Stimulated activated effector memory CD8-positive, alpha-beta T cell treated with anti-CD3 and anti-CD28 coated beads, Interleukin-12 subunit alpha, Interleukin-12 subunit beta, amount 100 ng/mL, for 72 hours (primary cell): ENCODE measurements around the gene IFITM1.
"Not testable (repeated sequence)": the region's sequence is repeated elsewhere in the genome, so short reads cannot be mapped to it uniquely, and the experiment has no call there.

ENCODE experiments used
- ATAC-seq: fragments of 150-1000 bp; cut with Tn5 transposase; 2 replicates; pipeline ENCODE4 v1.10.0; 2021
- DNase-seq, 2 donors: peaks; one replicate each; pipeline ENCODE4 v3.0.0; 2021 to 2022; ENCODE audit warnings: low spot score in 2 of 2
- H3K27ac Mint-ChIP-seq: one replicate; pipeline ENCODE4 v1.8.0; 2022; ENCODE audit warnings: mild to moderate bottlenecking, mixed read lengths
- H3K36me3 Mint-ChIP-seq: one replicate; pipeline ENCODE4 v1.8.0; 2022; ENCODE audit warnings: mild to moderate bottlenecking, mixed read lengths
- H3K4me1 Mint-ChIP-seq: one replicate; pipeline ENCODE4 v1.8.0; 2022; ENCODE audit warnings: mixed read lengths
- H3K4me3 Mint-ChIP-seq: one replicate; pipeline ENCODE4 v1.8.0; 2022; ENCODE audit warnings: mild to moderate bottlenecking, mixed read lengths
- H3K9me3 Mint-ChIP-seq: one replicate; pipeline ENCODE4 v1.8.0; 2022; ENCODE audit warnings: mixed read lengths

Gene IFITM1

GRCh38 chr11:308740-309665 lies 4.8 kb upstream of the IFITM1 start:
- Mint-ChIP-seq H3K4me3 (peak overlapping the region; percentile 90), H3K36me3 (peaks cover 30% of the 10 kb centered on the region), H3K27ac (peak overlapping the region; percentile 90), H3K4me1 (peaks cover 55% of the 10 kb centered on the region)
- DNase-seq, H3K9me3 Mint-ChIP-seq: not testable (repeated sequence)
- peak; percentile 14 for ATAC-seq

DNA sequence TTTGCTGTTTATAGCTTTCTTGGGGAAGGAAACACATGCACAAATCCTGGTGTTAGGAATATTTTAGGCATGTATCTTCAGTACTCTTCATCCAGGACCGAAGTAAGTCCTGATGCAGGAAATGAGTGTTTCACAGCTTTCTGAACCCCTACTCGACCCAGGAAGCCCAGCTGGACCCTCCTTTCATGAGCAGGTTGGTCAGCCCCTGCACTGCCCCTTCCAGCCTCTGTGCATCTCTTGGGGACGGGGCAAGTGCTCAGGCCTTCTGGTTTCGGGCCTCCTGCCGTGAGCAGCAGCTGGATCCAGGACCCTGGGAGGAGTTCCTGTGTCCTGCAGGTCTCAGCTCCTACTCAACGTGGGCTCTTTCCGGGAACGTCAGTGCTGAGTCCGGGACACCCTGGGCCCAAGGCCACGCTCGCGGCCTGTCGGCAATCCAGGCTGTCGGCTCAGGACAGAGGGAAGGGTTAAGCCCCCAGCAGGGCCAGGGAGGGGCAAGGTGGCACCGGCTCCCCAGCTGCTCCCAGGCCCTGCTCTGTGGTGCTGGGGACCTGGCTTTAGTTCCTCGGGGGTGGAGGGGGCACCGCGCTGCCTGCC lies 3.8 kb upstream of the IFITM1 start:
- not testable (repeated sequence) for DNase-seq, ATAC-seq, H3K9me3 Mint-ChIP-seq
- peak overlapping the region; percentile 90 for H3K27ac Mint-ChIP-seq
- H3K4me1 Mint-ChIP-seq = peaks cover 63% of the 10 kb centered on the region
- peak overlapping the region; percentile 90 for H3K4me3 Mint-ChIP-seq
- H3K36me3 Mint-ChIP-seq = peaks cover 36% of the 10 kb centered on the region

GRCh38 chr11:311013-311748 lies 2.7 kb upstream of the IFITM1 start:
- peak; percentile 27 for ATAC-seq
- not testable (repeated sequence) for H3K9me3 Mint-ChIP-seq, DNase-seq
- H3K4me1 Mint-ChIP-seq = peaks cover 56% of the 10 kb centered on the region
- H3K27ac Mint-ChIP-seq = peak overlapping the region; percentile 96
- H3K4me3 Mint-ChIP-seq = peak overlapping the region; percentile 83
- peaks cover 38% of the 10 kb centered on the region for H3K36me3 Mint-ChIP-seq

- ATAC-seq = peak; percentile 34
- Mint-ChIP-seq H3K4me1 (peaks cover 67% of the 10 kb centered on the region), H3K4me3 (peak overlapping the region; percentile 83), H3K27ac (peak overlapping the region; percentile 96), H3K36me3 (peaks cover 47% of the 10 kb centered on the region), H3K9me3 (no peaks in the 10 kb centered on the region)
- DNase-seq = no peak
These were observed 1.6 kb upstream of the IFITM1 start for GRCh38 chr11:312092-312816.

GRCh38 chr11:313304-313786 lies 495 bp upstream of the IFITM1 start:
- H3K36me3 Mint-ChIP-seq = peaks cover 49% of the 10 kb centered on the region
- H3K4me1 Mint-ChIP-seq = peaks cover 66% of the 10 kb centered on the region

DNA sequence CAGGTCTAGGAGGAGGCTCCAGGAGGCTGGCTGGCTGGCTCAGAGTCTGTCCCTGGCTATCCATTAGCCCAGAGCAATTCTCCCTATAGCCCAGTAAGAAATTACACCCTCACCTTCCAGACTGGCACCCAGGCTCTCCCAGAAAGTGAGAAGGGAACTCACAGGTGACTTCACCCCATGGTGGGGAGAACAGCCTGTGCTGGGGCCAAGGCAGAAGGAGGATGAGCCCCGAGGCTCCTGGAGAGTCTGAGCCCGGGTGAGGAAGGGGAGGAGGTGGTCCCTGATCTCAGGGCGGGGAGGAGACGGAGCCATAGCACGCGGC lies 675 bp downstream of the IFITM1 start:
- Mint-ChIP-seq H3K4me3 (peak overlapping the region; percentile 83), H3K4me1 (peaks cover 58% of the 10 kb centered on the region), H3K36me3 (peaks cover 38% of the 10 kb centered on the region), H3K27ac (peak overlapping the region; percentile 96)
- peak; percentile 1 for ATAC-seq
- DNase-seq, H3K9me3 Mint-ChIP-seq: not testable (repeated sequence)

More at GRCh38 chr11:313304-313786, 495 bp upstream of the IFITM1 start:
- H3K4me3 Mint-ChIP-seq = peak overlapping the region; percentile 83
- no peaks in the 10 kb centered on the region for H3K9me3 Mint-ChIP-seq
- DNase-seq (no peak), ATAC-seq (no peak)
- H3K27ac Mint-ChIP-seq = peak overlapping the region; percentile 96

DNA sequence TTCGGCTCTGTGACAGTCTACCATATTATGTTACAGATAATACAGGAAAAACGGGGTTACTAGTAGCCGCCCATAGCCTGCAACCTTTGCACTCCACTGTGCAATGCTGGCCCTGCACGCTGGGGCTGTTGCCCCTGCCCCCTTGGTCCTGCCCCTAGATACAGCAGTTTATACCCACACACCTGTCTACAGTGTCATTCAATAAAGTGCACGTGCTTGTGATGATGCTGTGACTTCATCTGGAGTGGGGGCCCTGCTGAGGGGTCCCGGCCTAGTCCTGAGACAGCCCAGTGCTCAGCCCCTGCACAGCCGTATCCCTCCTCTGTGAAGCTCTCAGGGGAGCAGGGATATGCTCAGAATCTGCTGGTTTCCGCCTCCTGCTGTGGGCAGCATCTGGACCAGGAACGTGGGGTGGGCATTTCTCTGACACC lies 1.2 kb downstream of the IFITM1 start:
- ATAC-seq = no peak
- DNase-seq = no peak
- peak overlapping the region; percentile 96 for H3K27ac Mint-ChIP-seq
- peak overlapping the region; percentile 83 for H3K4me3 Mint-ChIP-seq
- no peaks in the 10 kb centered on the region for H3K9me3 Mint-ChIP-seq
- peaks cover 60% of the 10 kb centered on the region for H3K4me1 Mint-ChIP-seq
- H3K36me3 Mint-ChIP-seq = peaks cover 33% of the 10 kb centered on the region

DNA sequence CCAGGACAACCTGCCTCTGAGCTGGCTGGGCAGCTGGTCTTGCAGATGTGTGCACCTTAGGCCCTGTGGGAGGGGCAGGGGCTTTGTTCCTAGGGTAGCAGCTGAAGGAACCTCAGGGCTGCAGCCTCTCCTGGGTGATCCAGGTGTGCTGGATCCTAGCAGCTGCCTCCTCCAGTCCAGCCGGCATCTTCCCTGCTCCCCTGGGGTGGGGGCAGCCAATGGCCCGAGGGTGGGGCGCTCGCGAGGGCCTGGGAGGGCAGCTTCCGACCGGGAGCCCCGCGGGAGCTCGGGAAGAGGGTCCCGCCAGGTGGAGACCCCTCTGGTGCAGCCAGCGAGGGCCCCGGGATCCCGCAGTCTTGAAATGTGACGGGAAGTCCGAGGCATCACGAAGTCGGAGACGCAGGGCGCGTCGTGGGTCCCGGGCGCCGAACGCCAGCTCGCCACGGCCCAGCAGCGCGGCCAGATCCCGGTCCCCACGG lies 1.7 kb downstream of the IFITM1 start:
- H3K4me3 Mint-ChIP-seq = peak overlapping the region; percentile 83
- H3K4me1 Mint-ChIP-seq = peaks cover 64% of the 10 kb centered on the region
- DNase-seq (no peak), ATAC-seq (no peak)
- peaks cover 33% of the 10 kb centered on the region for H3K36me3 Mint-ChIP-seq
- H3K27ac Mint-ChIP-seq = peak overlapping the region; percentile 96
- no peaks in the 10 kb centered on the region for H3K9me3 Mint-ChIP-seq

DNA sequence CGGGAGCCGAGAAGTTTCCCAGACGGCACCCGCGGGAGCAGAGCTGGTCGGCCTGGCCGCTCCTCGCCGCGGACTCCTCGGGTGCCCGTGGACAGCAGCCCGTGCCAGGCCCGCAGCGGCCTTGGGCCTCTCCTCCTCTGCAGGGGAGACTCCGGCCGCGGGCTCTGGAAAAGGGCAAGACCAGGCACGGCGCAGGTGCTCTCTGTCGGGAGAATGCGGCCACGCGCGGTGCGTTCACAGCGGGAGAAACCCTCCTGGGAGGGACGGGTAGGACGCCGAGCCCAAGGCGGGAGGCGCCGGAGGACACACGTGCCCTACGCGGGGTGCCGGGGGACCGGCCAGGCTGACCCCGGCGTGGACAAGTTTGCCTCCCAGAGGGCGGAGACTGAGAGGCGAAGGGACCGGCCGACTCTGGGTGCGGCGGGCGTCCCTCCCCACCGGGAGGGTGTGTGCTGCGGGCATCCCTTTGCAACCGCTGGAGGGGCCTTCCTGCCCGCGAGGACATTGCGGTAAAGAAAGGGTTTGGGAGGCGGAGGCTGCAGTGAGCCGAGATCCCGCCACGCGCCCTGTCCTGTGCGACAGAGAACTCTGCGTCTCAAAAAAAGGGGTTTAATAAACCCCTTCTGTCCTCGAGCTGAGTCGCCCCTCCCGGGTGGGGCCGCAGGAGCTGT lies 2.3 kb downstream of the IFITM1 start:
- H3K27ac Mint-ChIP-seq = peak overlapping the region; percentile 96
- peaks cover 67% of the 10 kb centered on the region for H3K4me1 Mint-ChIP-seq
- H3K9me3 Mint-ChIP-seq = no peaks in the 10 kb centered on the region
- peaks cover 33% of the 10 kb centered on the region for H3K36me3 Mint-ChIP-seq
- ATAC-seq (no peak), DNase-seq (no peak)
- peak overlapping the region; percentile 83 for H3K4me3 Mint-ChIP-seq

- no peaks in the 10 kb centered on the region for H3K9me3 Mint-ChIP-seq
- H3K4me1 Mint-ChIP-seq = peaks cover 64% of the 10 kb centered on the region
- DNase-seq (no peak), ATAC-seq (no peak)
- peaks cover 33% of the 10 kb centered on the region for H3K36me3 Mint-ChIP-seq
- peak overlapping the region; percentile 96 for H3K27ac Mint-ChIP-seq
- H3K4me3 Mint-ChIP-seq = peak overlapping the region; percentile 83
These were observed 3.1 kb downstream of the IFITM1 start for GRCh38 chr11:316891-317301.

- H3K4me1 Mint-ChIP-seq = peaks cover 55% of the 10 kb centered on the region
- DNase-seq, H3K9me3 Mint-ChIP-seq: not testable (repeated sequence)
- H3K4me3 Mint-ChIP-seq = peak overlapping the region; percentile 83
- H3K36me3 Mint-ChIP-seq = peaks cover 33% of the 10 kb centered on the region
- peak overlapping the region; percentile 96 for H3K27ac Mint-ChIP-seq
- ATAC-seq = peak; percentile 41
These were observed 4.0 kb downstream of the IFITM1 start for GRCh38 chr11:317668-318404.

DNA sequence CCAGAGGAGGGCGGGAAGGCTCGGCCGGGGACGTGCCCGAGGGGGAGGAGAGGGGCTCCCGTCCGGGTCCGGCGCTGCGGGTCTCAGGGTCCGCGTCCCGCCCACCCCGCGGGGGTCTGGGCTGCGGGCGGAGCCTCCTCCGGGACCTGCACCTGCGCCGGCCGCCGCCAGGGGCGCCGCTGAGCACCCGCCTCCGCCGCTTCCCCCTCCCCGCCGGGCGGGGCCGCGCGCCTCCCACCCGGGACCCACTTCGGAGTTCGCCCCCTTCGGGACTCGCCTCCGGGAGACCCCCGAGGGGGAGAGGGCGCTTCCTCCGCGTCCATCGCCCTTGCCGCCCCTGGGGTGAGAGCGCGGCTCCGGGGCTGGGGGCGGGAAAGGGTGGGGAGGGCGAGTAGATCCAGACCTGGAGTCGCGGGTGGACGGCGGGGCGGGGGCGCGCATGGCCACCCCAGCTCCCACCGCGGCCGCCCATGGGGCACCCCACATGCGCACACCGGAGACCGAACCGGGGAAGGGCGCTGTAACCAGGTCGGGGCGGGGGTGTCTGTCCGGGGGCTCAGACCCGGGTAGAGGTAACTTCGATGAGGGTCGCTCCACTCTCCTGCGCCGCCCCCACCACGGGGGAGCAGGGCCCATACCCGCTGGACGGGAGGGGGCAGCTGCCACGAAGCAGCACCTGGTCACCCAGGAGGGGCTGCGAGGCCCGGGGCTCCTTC lies 4.7 kb downstream of the IFITM1 start:
- DNase-seq, H3K9me3 Mint-ChIP-seq, H3K27ac Mint-ChIP-seq: not testable (repeated sequence)
- Mint-ChIP-seq H3K4me3 (peak overlapping the region; percentile 59), H3K36me3 (peaks cover 33% of the 10 kb centered on the region), H3K4me1 (peaks cover 47% of the 10 kb centered on the region)
- peak; percentile 54 for ATAC-seq
